ENCODE data around the gene CPD.
A peak's percentile ranks its signal among the peaks of the same experiment; 100 is the strongest.

Gene CPD

DNA sequence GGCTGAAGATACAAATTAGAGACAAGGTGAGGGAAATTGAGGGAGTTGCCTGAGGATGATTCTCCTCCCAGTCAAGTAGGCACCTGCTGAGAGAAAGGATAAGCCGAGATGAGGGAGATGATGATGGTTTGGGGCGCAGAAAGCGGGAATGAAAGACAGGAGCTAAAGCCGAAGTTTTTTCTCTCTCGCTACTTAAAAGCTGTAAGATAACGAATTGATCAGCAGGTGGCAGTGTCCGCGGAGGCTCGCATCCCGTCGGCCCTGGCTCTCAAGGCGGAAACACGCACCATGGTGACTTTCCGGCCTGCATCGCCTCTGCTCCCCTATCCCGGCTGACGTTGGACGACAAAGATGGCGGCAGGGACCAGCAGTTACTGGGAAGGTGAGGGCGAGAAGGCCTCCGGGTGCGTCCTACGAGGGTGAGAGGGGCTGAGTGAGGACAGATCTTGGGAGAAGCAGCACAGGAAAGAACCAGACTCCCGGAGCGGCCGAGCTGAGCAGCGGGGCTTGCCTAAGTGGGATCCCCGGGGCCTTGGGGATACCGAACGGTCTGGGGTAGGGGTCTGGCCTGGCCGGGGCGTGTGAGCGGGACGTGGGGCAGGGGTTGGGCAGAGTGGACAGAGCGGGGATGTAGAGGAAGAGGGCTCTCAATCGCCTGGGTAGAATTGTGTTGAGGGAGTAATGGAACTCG, 98.5 kb downstream of the CPD start, which contains the start of gene GOSR1:
Gene GOSR1 (plus strand): TSS at position 326 of the 691 bp plus-strand sequence. CDS start 26 bp downstream, at position 352.
- H3K4me1 ChIP-seq (ENCODE audit: control insufficient read depth, insufficient read depth, low read length) = peaks cover 22% of the 10 kb centered on the region
- DNase-seq (ENCODE audit: low read depth) = peak; percentile 99
- H3K27me3 ChIP-seq (replicated peaks; ENCODE audit: control insufficient read depth, insufficient read depth, low read length) = no peaks in the 10 kb centered on the region
- H3K36me3 ChIP-seq (ENCODE audit: control insufficient read depth, insufficient read depth, low read length, severe bottlenecking) = peaks cover 24% of the 10 kb centered on the region
- H3K9me3 ChIP-seq (ENCODE audit: control insufficient read depth, low read length) = no peaks in the 10 kb centered on the region
- peak within 1 kb of the TSS; percentile 92 for H3K4me3 ChIP-seq (ENCODE audit: low read length)
- peak within 1 kb of the TSS; percentile 97 for H3K9ac ChIP-seq (ENCODE audit: low read length)

DNA sequence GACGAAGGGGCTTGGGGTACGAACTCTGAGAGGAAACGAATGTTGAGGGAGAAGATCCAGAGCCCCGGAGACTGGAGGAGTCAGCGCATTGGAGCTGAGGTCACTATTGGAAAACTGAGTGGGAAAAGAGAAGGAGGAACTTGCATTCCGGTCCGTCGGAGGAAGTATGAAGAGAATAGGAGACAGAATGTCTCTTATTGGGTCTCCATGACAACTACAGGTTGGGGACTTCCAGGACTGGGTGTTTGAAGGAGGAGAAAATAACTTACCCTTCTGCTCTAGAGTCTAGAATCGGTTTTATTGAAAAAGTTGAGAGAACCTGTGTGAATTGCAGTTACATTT, 99.0 kb downstream of the CPD start:
- Histone ChIP-seq H3K9ac (ENCODE audit: low read length) (peak overlapping the region; percentile 97), H3K36me3 (ENCODE audit: control insufficient read depth, insufficient read depth, low read length, severe bottlenecking) (peaks cover 29% of the 10 kb centered on the region), H3K27me3 (replicated peaks; ENCODE audit: control insufficient read depth, insufficient read depth, low read length) (no peaks in the 10 kb centered on the region), H3K4me1 (ENCODE audit: control insufficient read depth, insufficient read depth, low read length) (peaks cover 17% of the 10 kb centered on the region), H3K4me3 (ENCODE audit: low read length) (peak overlapping the region; percentile 92), H3K9me3 (ENCODE audit: control insufficient read depth, low read length) (no peaks in the 10 kb centered on the region)
- peak; percentile 63 for DNase-seq (ENCODE audit: low read depth)

DNA sequence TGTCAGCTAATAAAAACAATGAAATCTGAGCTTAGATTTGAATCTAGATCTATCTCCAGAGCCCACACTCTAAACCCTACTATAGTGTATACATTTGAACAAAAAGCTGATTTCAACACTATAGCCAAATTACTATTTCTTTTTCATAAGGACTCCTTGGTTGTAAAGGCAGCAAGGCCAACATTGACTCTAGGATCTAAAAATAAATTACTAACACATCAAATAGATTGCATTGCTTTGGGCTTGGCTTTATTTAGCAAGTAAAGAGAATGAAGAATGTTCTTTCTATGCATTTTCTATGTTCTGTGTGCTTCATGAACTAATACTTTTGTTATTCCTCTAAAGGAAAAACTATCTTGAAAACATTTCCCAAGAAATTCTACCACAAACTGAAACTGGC, 103.8 kb downstream of the CPD start:
- Histone ChIP-seq H3K36me3 (ENCODE audit: control insufficient read depth, insufficient read depth, low read length, severe bottlenecking) (peaks cover 77% of the 10 kb centered on the region), H3K9ac (ENCODE audit: low read length) (no peak overlapping the region), H3K27me3 (replicated peaks; ENCODE audit: control insufficient read depth, insufficient read depth, low read length) (no peaks in the 10 kb centered on the region), H3K4me3 (ENCODE audit: low read length) (no peak overlapping the region), H3K4me1 (ENCODE audit: control insufficient read depth, insufficient read depth, low read length) (peaks cover 12% of the 10 kb centered on the region), H3K9me3 (ENCODE audit: control insufficient read depth, low read length) (no peaks in the 10 kb centered on the region)
- DNase-seq (ENCODE audit: low read depth) = no peak

GRCh38 chr17:30483159-30483558, 104.4 kb downstream of the CPD start:
- H3K9me3 ChIP-seq (ENCODE audit: control insufficient read depth, low read length) = no peaks in the 10 kb centered on the region
- no peaks in the 10 kb centered on the region for H3K27me3 ChIP-seq (replicated peaks; ENCODE audit: control insufficient read depth, insufficient read depth, low read length)
- H3K4me3 ChIP-seq (ENCODE audit: low read length) = no peak overlapping the region
- H3K9ac ChIP-seq (ENCODE audit: low read length) = no peak overlapping the region
- H3K4me1 ChIP-seq (ENCODE audit: control insufficient read depth, insufficient read depth, low read length) = peaks cover 9% of the 10 kb centered on the region
- no peak for DNase-seq (ENCODE audit: low read depth)
- H3K36me3 ChIP-seq (ENCODE audit: control insufficient read depth, insufficient read depth, low read length, severe bottlenecking) = peaks cover 81% of the 10 kb centered on the region

GRCh38 chr17:30493780-30494179, 115.1 kb downstream of the CPD start:
- no peaks in the 10 kb centered on the region for H3K4me1 ChIP-seq (ENCODE audit: control insufficient read depth, insufficient read depth, low read length)
- no peak overlapping the region for H3K9ac ChIP-seq (ENCODE audit: low read length)
- H3K9me3 ChIP-seq (ENCODE audit: control insufficient read depth, low read length) = no peaks in the 10 kb centered on the region
- H3K36me3 ChIP-seq (ENCODE audit: control insufficient read depth, insufficient read depth, low read length, severe bottlenecking) = peaks cover 97% of the 10 kb centered on the region
- no peak overlapping the region for H3K4me3 ChIP-seq (ENCODE audit: low read length)
- DNase-seq (ENCODE audit: low read depth) = no peak
- no peaks in the 10 kb centered on the region for H3K27me3 ChIP-seq (replicated peaks; ENCODE audit: control insufficient read depth, insufficient read depth, low read length)

GRCh38 chr17:30495586-30495985, 116.9 kb downstream of the CPD start:
- Histone ChIP-seq H3K9ac (ENCODE audit: low read length) (no peak overlapping the region), H3K36me3 (ENCODE audit: control insufficient read depth, insufficient read depth, low read length, severe bottlenecking) (peaks cover 95% of the 10 kb centered on the region), H3K9me3 (ENCODE audit: control insufficient read depth, low read length) (no peaks in the 10 kb centered on the region), H3K27me3 (replicated peaks; ENCODE audit: control insufficient read depth, insufficient read depth, low read length) (no peaks in the 10 kb centered on the region), H3K4me3 (ENCODE audit: low read length) (no peak overlapping the region), H3K4me1 (ENCODE audit: control insufficient read depth, insufficient read depth, low read length) (no peaks in the 10 kb centered on the region)
- no peak for DNase-seq (ENCODE audit: low read depth)

GRCh38 chr17:30503558-30503957, 124.8 kb downstream of the CPD start:
- Histone ChIP-seq H3K27me3 (replicated peaks; ENCODE audit: control insufficient read depth, insufficient read depth, low read length) (no peaks in the 10 kb centered on the region), H3K36me3 (ENCODE audit: control insufficient read depth, insufficient read depth, low read length, severe bottlenecking) (peaks cover 86% of the 10 kb centered on the region), H3K9me3 (ENCODE audit: control insufficient read depth, low read length) (no peaks in the 10 kb centered on the region), H3K4me3 (ENCODE audit: low read length) (no peak overlapping the region), H3K9ac (ENCODE audit: low read length) (no peak overlapping the region), H3K4me1 (ENCODE audit: control insufficient read depth, insufficient read depth, low read length) (no peaks in the 10 kb centered on the region)
- no peak for DNase-seq (ENCODE audit: low read depth)

- Histone ChIP-seq H3K9me3 (ENCODE audit: control insufficient read depth, low read length) (no peaks in the 10 kb centered on the region), H3K4me3 (ENCODE audit: low read length) (no peak overlapping the region), H3K4me1 (ENCODE audit: control insufficient read depth, insufficient read depth, low read length) (no peaks in the 10 kb centered on the region), H3K9ac (ENCODE audit: low read length) (no peak overlapping the region), H3K27me3 (replicated peaks; ENCODE audit: control insufficient read depth, insufficient read depth, low read length) (no peaks in the 10 kb centered on the region), H3K36me3 (ENCODE audit: control insufficient read depth, insufficient read depth, low read length, severe bottlenecking) (peaks cover 69% of the 10 kb centered on the region)
- no peak for DNase-seq (ENCODE audit: low read depth)
These were observed 127.2 kb downstream of the CPD start for GRCh38 chr17:30505868-30506417.

GRCh38 chr17:30506481-30506880, 127.8 kb downstream of the CPD start:
- Histone ChIP-seq H3K9ac (ENCODE audit: low read length) (no peak overlapping the region), H3K4me1 (ENCODE audit: control insufficient read depth, insufficient read depth, low read length) (no peaks in the 10 kb centered on the region), H3K36me3 (ENCODE audit: control insufficient read depth, insufficient read depth, low read length, severe bottlenecking) (peaks cover 66% of the 10 kb centered on the region), H3K9me3 (ENCODE audit: control insufficient read depth, low read length) (no peaks in the 10 kb centered on the region), H3K27me3 (replicated peaks; ENCODE audit: control insufficient read depth, insufficient read depth, low read length) (no peaks in the 10 kb centered on the region), H3K4me3 (ENCODE audit: low read length) (no peak overlapping the region)
- no peak for DNase-seq (ENCODE audit: low read depth)

DNA sequence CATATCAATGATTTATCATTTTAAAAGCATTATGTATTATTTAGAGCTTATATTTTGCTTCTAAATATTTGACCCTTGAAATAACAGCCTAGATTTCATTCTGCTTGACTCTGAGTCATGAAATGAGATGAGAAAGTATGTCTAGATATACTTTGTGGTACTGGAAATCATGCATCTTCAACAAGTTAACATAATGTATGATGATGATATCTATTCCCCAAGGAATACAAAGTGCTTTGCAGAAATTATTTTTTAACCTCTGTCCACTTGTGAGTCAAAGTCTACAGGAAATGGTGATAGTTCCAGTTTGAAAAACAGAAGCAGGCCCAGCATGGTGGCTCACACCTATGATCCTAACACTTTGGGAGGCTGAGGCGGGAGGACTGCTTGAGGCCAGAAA, 134.6 kb downstream of the CPD start:
- no peaks in the 10 kb centered on the region for H3K27me3 ChIP-seq (replicated peaks; ENCODE audit: control insufficient read depth, insufficient read depth, low read length)
- H3K36me3 ChIP-seq (ENCODE audit: control insufficient read depth, insufficient read depth, low read length, severe bottlenecking) = peaks cover 40% of the 10 kb centered on the region
- no peak overlapping the region for H3K4me3 ChIP-seq (ENCODE audit: low read length)
- H3K9ac ChIP-seq (ENCODE audit: low read length) = no peak overlapping the region
- no peaks in the 10 kb centered on the region for H3K9me3 ChIP-seq (ENCODE audit: control insufficient read depth, low read length)
- DNase-seq (ENCODE audit: low read depth) = peak; percentile 27
- peaks cover 26% of the 10 kb centered on the region for H3K4me1 ChIP-seq (ENCODE audit: control insufficient read depth, insufficient read depth, low read length)

GRCh38 chr17:30514895-30515596, 136.3 kb downstream of the CPD start:
- no peaks in the 10 kb centered on the region for H3K27me3 ChIP-seq (replicated peaks; ENCODE audit: control insufficient read depth, insufficient read depth, low read length)
- no peaks in the 10 kb centered on the region for H3K9me3 ChIP-seq (ENCODE audit: control insufficient read depth, low read length)
- H3K36me3 ChIP-seq (ENCODE audit: control insufficient read depth, insufficient read depth, low read length, severe bottlenecking) = peaks cover 37% of the 10 kb centered on the region
- no peak for DNase-seq (ENCODE audit: low read depth)
- H3K9ac ChIP-seq (ENCODE audit: low read length) = no peak overlapping the region
- H3K4me1 ChIP-seq (ENCODE audit: control insufficient read depth, insufficient read depth, low read length) = peaks cover 43% of the 10 kb centered on the region
- H3K4me3 ChIP-seq (ENCODE audit: low read length) = no peak overlapping the region
